NB4 (cell line): ENCODE measurements around the gene ELL.

Experiments used
- DNase-seq: peaks from one replicate; pipeline ENCODE4 v3.0.0; 2010; ENCODE audit warnings: low read depth
- H3K4me3 ChIP-seq: one replicate; pipeline ENCODE4 v1.5.1; 2011; ENCODE audit warnings: mild to moderate bottlenecking, low read depth, low read length, moderate library complexity
- MYC ChIP-seq: IDR thresholded peaks from 2 replicates; pipeline ENCODE4 v1.6.1; 2011; ENCODE audit warnings: low read depth, low read length
- POLR2A ChIP-seq: IDR thresholded peaks from 2 replicates; pipeline ENCODE4 v1.6.1; 2011; ENCODE audit warnings: mild to moderate bottlenecking; ENCODE audit not compliant: insufficient read length; ENCODE audit errors: extremely low read depth
- TF ChIP-seq, protein P1 (sequence below): IDR thresholded peaks from one replicate; pipeline ENCODE4 v1.5.1; 2012; ENCODE audit warnings: low read depth, low read length
- TF ChIP-seq, protein P2 (sequence below): IDR thresholded peaks from 2 replicates; pipeline ENCODE4 v1.6.1; 2011; ENCODE audit warnings: low read depth, low read length

The ELL gene

DNA sequence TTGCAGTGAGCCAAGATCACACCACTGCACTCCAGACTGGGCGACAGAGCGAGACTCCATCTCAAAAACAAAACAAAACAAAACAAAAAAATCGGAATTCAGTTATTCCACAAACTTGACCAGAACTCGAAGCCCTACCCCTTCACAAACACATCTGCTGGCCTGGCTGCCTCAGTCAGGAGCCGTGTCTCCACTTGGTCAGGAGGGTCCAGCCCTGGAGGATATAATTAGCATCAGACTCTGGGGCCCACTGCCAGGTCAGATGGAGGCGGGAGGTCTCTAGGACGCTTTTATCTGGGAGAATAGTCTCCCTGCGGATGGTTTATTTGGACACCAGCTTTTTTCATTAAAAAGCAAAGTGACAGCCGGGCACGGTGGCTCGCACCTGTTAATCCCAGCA, 8.0 kb downstream of the ELL start:
- TF ChIP-seq POLR2A (no peak), MYC (no peak)
- TF ChIP-seq, protein P1, sequence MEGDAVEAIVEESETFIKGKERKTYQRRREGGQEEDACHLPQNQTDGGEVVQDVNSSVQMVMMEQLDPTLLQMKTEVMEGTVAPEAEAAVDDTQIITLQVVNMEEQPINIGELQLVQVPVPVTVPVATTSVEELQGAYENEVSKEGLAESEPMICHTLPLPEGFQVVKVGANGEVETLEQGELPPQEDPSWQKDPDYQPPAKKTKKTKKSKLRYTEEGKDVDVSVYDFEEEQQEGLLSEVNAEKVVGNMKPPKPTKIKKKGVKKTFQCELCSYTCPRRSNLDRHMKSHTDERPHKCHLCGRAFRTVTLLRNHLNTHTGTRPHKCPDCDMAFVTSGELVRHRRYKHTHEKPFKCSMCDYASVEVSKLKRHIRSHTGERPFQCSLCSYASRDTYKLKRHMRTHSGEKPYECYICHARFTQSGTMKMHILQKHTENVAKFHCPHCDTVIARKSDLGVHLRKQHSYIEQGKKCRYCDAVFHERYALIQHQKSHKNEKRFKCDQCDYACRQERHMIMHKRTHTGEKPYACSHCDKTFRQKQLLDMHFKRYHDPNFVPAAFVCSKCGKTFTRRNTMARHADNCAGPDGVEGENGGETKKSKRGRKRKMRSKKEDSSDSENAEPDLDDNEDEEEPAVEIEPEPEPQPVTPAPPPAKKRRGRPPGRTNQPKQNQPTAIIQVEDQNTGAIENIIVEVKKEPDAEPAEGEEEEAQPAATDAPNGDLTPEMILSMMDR: no peak
- TF ChIP-seq, protein P2, sequence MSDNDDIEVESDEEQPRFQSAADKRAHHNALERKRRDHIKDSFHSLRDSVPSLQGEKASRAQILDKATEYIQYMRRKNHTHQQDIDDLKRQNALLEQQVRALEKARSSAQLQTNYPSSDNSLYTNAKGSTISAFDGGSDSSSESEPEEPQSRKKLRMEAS: no peak
- DNase-seq: no peak
- no peak overlapping the region for H3K4me3 ChIP-seq

DNA sequence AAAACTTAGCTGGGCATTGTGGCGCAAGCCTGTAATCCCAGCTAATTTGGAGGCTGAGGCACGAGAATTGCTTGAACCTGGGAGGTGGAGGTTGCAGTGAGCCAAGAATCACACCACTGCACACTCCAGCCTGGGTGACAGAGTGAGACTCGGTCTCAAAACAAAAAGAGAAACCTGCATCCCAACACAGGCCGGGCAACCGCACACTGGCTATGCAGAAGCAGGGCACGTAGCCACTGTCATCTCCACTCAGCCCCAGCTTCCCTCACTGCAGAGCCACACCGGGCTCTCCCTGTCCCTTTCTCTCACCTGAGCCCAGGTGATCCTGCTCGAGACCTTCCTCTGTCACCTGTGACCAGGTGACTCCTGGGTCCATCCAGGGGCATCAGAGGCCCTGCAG, 11.7 kb downstream of the ELL start:
- DNase-seq: no peak
- H3K4me3 ChIP-seq: no peak overlapping the region
- TF ChIP-seq MYC (no peak), POLR2A (no peak)
- TF ChIP-seq, protein P1: no peak
- TF ChIP-seq, protein P2: no peak

DNA sequence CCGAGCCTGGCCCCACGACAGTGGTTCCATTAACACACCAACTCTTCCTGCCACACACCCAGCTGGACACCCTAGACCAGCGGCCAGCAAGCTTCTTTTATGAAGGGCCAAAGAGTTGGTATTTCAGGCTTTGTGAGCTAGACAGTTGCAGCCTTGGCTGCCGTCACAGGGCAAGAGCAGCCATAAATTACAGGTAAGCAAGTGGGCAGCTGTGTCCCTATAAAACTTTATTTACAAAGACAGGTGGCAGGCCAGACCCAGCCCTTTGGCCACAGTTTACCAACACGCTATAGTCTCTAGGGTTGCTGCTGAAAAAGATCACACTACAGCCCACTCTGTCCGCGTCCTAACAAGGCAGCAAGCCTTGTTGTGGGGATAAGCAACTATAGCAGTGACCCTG, 13.3 kb downstream of the ELL start:
- no peak overlapping the region for H3K4me3 ChIP-seq
- DNase-seq: no peak
- TF ChIP-seq MYC: no peak
- TF ChIP-seq, protein P1: no peak
- TF ChIP-seq, protein P2: no peak
- no peak for TF ChIP-seq POLR2A

DNA sequence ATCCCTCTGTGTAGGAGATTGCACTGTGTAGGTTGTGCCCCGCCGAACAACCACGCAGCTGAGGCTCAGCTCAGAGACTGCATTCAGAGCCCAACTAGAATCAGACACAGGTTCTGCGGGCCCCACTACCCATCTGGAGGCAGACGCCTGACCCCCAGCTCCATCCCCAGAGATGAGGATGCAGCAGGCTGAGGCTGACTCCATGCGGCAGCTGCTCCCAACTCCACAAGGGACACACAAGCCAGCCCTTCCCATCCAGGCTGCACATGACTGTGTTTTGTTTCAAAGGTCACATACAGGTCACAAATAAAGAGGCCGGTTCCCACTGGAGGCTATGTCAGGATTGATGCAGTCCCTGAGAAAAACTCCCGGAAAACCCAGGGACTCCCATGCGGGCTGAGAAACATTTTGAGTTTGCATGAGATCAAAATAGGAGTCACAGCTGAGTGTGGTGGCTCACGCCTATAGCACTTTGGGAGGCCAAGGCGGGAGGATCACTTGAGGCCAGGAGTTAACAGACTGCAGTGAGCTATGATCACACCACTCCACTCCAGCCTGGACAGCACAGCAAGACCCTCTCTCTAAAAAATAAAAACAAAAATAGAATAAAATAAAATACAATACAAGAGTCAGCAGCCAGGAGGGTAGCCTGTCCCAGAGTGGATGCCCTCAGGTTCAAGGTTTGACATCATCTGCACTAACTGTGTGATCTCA, 14.0 kb downstream of the ELL start:
- no peak overlapping the region for H3K4me3 ChIP-seq
- TF ChIP-seq, protein P2: no peak
- TF ChIP-seq, protein P1: no peak
- TF ChIP-seq POLR2A (no peak), MYC (no peak)
- no peak for DNase-seq

DNA sequence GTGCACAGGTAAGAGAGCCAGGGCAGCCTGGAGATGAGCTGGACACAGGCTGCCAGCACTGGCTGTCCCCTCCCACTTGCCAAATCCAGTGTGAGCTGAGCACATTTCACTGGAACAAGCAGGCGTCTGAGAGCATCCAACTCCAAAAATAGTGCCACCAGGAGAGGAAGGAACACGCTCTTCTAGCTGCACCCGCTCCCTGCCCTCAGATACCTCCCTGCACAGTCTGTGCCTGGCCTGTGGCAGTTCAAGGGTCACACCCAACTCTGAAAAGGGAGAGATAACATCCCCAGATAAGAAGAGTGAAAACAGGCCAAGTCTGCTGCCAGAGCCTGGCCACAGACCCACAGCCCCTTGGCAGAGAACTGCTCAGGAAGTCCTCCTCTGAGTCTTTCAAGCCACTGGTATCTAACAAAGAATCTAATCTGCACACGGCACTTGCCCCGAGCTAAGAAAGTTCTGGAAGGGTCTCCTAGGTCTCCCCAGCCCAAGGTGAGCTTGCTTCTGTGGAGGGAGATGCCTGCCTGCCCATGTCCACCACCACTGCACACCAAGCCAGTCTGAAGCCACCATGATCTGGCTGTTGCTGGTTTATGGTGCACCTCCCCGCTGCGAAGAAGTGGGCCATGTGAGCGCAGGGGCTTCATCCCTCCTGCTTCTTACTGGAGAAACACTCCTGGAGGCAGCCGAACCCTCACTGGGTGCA, 14.7 kb downstream of the ELL start:
- TF ChIP-seq, protein P1: no peak
- TF ChIP-seq MYC (no peak), POLR2A (no peak)
- TF ChIP-seq, protein P2: no peak
- H3K4me3 ChIP-seq: no peak overlapping the region
- no peak for DNase-seq
